HG03571 (cell line): Measurements from ENCODE around the gene ZSWIM9.

Experiments used
- ATAC-seq: cut with Tn5 transposase; IDR thresholded peaks from one replicate; pipeline ENCODE4 v1.9.1; 2021; ENCODE audit not compliant: unreplicated experiment

The ZSWIM9 gene

GRCh38 chr19:48169939-48170803 lies at the start of gene ZSWIM9, which contains the start of gene LIG1:
ZSWIM9 (plus strand) TSS chr19:48170680; CDS start chr19:48171803, 1,123 bp downstream.
LIG1 (minus strand) TSS chr19:48170344; CDS start chr19:48165566, 4,778 bp downstream.
- peak; percentile 70 for ATAC-seq

- no peak for ATAC-seq
Measured at GRCh38 chr19:48121066-48121465, 49.4 kb upstream of the ZSWIM9 start.

- ATAC-seq: no peak
Measured at GRCh38 chr19:48121909-48122371, 48.5 kb upstream of the ZSWIM9 start.

- no peak for ATAC-seq
Measured at GRCh38 chr19:48122421-48122820, 48.1 kb upstream of the ZSWIM9 start.

- no peak for ATAC-seq
Measured at GRCh38 chr19:48123907-48124651, 46.4 kb upstream of the ZSWIM9 start.

- no peak for ATAC-seq
Measured at GRCh38 chr19:48127561-48127960, 42.9 kb upstream of the ZSWIM9 start.

GRCh38 chr19:48133094-48133493 lies 37.4 kb upstream of the ZSWIM9 start:
- no peak for ATAC-seq

- no peak for ATAC-seq
Measured at GRCh38 chr19:48135411-48135810, 35.1 kb upstream of the ZSWIM9 start.

- ATAC-seq: no peak
Measured at GRCh38 chr19:48136547-48136946, 33.9 kb upstream of the ZSWIM9 start.

GRCh38 chr19:48137411-48137810 lies 33.1 kb upstream of the ZSWIM9 start:
- ATAC-seq: no peak

GRCh38 chr19:48139053-48139452 lies 31.4 kb upstream of the ZSWIM9 start:
- ATAC-seq: no peak

GRCh38 chr19:48147597-48148175 lies 22.8 kb upstream of the ZSWIM9 start:
- ATAC-seq: no peak

GRCh38 chr19:48148576-48148975 lies 21.9 kb upstream of the ZSWIM9 start:
- no peak for ATAC-seq

GRCh38 chr19:48149430-48149829 lies 21.1 kb upstream of the ZSWIM9 start:
- ATAC-seq: no peak

GRCh38 chr19:48152551-48152950 lies 17.9 kb upstream of the ZSWIM9 start:
- ATAC-seq: no peak

GRCh38 chr19:48154003-48154402 lies 16.5 kb upstream of the ZSWIM9 start:
- ATAC-seq: no peak

- no peak for ATAC-seq
Measured at GRCh38 chr19:48158210-48158790, 12.2 kb upstream of the ZSWIM9 start.

GRCh38 chr19:48168689-48169088 lies 1.8 kb upstream of the ZSWIM9 start:
- no peak for ATAC-seq

- peak; percentile 15 for ATAC-seq
Measured at GRCh38 chr19:48169578-48169938, 922 bp upstream of the ZSWIM9 start.

- no peak for ATAC-seq
Measured at GRCh38 chr19:48170817-48171347, 402 bp downstream of the ZSWIM9 start.

- no peak for ATAC-seq
Measured at GRCh38 chr19:48171710-48172109, 1.2 kb downstream of the ZSWIM9 start.
